ENCODE measurements around the gene GART.
"Not testable (repeated sequence)": the region's sequence is repeated elsewhere in the genome, so short reads cannot be mapped to it uniquely, and the experiment has no call there.

GART gene

DNA sequence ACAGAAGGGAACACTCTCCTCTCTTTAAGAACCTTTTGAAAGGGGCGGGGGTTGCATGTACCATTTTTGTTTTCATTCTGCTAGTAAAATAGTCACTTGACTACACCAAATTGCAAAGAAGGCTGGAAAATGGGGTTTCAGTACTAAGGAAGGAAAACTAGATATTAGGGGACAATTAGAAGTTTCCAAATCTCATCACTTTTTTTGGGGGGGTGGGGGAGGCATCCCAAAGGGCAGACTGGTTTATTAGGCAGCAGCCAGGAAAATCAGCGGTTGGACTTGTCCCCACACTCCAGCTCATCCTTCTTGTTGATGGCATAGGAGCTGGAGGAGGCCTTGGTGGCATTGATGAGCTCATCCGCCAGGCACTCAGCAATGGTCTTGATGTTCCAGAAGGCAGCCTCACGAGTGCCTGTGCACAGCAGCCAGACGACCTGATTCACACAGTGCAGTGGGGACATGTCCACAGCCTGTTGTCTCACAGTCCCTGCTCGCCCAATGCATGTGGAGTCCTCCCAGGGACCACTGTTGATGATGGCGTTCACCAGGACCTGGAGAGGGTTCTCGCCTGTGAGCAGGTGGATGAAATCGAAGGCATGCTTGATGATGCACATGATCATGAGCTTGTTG is 60.5 kb downstream of the GART start:
- intact Hi-C loops (cut with micrococcal nuclease), result no loop called here
- peaks cover 16% of the 10 kb centered on the region for H3K36me3 Mint-ChIP-seq (ENCODE audit: low read depth)
- H3K4me3 Mint-ChIP-seq, result no peak overlapping the region
- no peak overlapping the region for H3K27ac Mint-ChIP-seq
- H3K4me1 Mint-ChIP-seq (ENCODE audit: low read depth), result peaks cover 24% of the 10 kb centered on the region
- H3K9me3 Mint-ChIP-seq, result no peaks in the 10 kb centered on the region
- no peaks in the 10 kb centered on the region for H3K27me3 Mint-ChIP-seq

DNA sequence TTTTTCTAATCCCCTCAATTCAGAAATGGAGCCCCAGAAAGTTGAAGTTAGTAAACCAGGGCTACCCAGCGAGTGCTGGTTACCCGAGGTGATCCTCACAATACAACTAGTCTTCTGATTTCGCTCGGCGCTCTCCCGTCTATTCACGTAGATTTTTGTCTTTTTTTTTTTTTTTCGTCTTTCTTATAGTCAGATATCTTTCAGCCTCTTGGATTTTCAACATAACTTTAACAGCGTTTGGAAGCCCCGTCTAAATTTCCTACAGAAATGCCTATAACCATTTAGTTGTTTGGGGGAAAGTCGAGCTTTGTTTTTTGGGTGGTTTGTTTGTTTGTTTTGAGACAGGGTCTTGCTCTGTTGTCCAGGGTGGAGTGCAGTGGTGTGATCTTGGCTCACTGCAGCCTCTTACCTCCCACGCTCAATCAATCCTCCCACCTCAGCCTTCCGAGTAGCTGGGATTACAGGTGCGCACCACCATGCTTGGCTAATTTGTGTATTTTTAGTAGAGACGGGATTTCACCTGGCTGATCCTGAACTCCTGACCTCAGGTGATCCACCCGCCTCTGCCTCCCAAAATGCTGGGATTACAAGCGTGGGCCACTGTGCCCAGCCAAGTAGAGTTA is 61.3 kb downstream of the GART start:
- Mint-ChIP-seq H3K4me1 (ENCODE audit: low read depth) (peaks cover 24% of the 10 kb centered on the region), H3K4me3 (peak overlapping the region; percentile 86), H3K27ac (peak overlapping the region; percentile 98), H3K27me3 (no peaks in the 10 kb centered on the region), H3K36me3 (ENCODE audit: low read depth) (peaks cover 16% of the 10 kb centered on the region), H3K9me3 (no peaks in the 10 kb centered on the region)
- intact Hi-C loops (cut with micrococcal nuclease), result loop anchor here (1.0 kb wide), 1 partner anchor 11 kb away; the partner anchor contains the start of gene DNAJC28

DNA sequence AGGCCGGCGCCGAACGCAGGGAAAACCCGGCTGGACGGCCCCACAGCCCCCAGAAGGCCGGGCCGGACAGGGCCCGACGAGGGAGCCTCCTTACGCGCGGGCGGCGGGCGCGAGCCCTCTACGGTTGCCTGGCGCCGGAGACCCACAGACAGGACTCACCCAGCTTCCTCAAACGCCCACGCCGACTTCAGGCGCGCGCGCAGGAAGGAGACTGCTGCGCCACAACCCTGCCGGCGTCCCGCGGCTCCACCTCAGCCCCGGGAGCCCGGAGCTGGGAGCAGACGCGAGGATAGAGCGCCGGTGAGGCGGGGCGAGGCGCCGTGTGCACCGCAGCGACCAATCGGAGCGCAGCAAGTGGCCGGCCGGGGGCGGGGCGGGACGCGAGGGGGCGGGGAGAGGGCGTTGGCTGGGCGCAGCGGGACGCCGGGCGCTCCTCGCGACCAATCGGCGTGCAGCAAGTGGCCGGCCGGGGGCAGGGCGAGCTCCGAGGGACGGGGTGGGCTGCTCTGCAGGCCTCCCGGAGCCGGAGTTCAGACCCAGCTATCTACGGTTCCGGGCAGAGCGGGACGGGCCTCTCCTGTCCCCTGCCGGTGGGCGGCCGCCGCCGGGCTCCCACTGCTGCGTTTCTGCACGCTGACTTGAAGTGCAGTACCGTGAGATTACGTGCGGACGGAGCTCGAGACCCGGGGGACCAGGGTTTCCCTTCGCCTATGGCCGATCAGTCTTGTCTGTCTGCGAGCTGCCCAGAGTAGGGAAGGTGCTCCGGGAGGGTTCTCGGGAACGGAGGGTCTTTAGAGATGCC is 62.0 kb downstream of the GART start, which contains the start of gene TMEM50B:
TSS of gene TMEM50B (minus strand) at position 296 of the 802 bp plus-strand sequence. CDS start 11,089 bp downstream, outside the sequence.
- intact Hi-C loops (cut with micrococcal nuclease), result loop anchor here (1.0 kb wide), 1 partner anchor 11 kb away; the partner anchor contains the start of gene DNAJC28
- H3K36me3 Mint-ChIP-seq (ENCODE audit: low read depth), result peaks cover 16% of the 10 kb centered on the region
- H3K4me3 Mint-ChIP-seq, result peak within 1 kb of the TSS; percentile 86
- H3K4me1 Mint-ChIP-seq (ENCODE audit: low read depth), result peaks cover 24% of the 10 kb centered on the region
- peak within 1 kb of the TSS; percentile 98 for H3K27ac Mint-ChIP-seq
- H3K9me3 Mint-ChIP-seq, result no peaks in the 10 kb centered on the region
- no peaks in the 10 kb centered on the region for H3K27me3 Mint-ChIP-seq

DNA sequence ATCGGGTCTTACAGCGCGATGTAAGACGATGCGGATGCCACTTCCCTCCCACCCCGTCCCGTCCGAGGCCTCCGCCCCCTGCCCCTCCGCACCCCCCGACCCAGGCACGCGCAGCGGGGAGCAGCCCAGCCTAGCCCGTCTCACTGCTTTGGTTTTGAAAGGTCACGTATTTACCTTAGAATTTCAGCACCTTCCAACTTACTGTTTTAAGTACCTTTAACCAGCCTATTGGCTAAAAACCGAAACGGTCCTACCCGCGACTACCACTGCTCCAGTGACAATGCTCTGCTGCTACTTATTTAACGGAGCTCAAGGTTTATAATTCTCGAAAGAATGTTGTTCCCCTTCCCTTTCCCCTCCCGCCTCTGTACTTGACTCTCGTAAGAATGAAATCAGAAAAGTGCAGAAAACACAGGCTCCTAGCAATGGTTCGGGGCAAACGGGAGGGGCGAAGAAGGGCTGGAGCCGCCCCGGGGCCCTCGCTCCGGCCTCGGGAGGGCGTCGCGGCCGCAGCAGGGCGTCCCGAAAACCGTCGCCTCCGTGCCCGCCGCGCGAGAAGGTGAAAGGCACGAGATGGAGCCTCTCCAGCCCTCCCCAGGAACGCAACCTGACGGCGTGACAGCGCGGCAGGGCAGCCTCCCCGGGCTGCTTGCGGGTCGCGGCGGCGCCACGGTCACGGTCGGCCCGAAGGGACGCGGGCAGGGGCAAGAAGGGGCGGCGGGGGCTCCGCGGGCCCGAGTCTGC is 62.8 kb downstream of the GART start:
- Mint-ChIP-seq H3K27me3 (no peaks in the 10 kb centered on the region), H3K36me3 (ENCODE audit: low read depth) (peaks cover 16% of the 10 kb centered on the region), H3K4me1 (ENCODE audit: low read depth) (peaks cover 24% of the 10 kb centered on the region), H3K27ac (peak overlapping the region; percentile 98), H3K4me3 (peak overlapping the region; percentile 86), H3K9me3 (no peaks in the 10 kb centered on the region)
- intact Hi-C loops (cut with micrococcal nuclease), result no loop called here

DNA sequence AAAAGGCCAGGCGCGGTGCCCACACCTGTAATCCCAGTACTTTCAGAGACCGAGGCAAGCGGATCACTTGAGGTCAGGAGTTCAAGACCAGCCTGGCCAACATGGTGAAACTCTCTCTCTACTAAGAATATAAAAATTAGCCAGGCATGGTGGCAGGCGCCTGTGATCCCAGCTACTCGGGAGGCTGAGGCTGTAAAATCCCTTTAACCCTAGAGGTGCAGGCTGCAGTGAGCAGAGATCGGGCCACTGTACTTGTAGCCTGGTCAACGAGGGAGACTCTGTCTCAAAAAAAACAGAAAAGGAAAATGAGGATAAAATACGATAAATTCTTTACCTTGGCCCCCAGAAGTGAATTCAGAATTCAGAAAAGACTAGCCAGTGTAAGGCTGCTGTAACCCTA is 63.7 kb downstream of the GART start:
- H3K27me3 Mint-ChIP-seq, result no peaks in the 10 kb centered on the region
- peaks cover 16% of the 10 kb centered on the region for H3K36me3 Mint-ChIP-seq (ENCODE audit: low read depth)
- H3K4me3 Mint-ChIP-seq, result peak overlapping the region; percentile 86
- peaks cover 24% of the 10 kb centered on the region for H3K4me1 Mint-ChIP-seq (ENCODE audit: low read depth)
- peak overlapping the region; percentile 98 for H3K27ac Mint-ChIP-seq
- H3K9me3 Mint-ChIP-seq, result no peaks in the 10 kb centered on the region
- intact Hi-C loops (cut with micrococcal nuclease), result no loop called here

DNA sequence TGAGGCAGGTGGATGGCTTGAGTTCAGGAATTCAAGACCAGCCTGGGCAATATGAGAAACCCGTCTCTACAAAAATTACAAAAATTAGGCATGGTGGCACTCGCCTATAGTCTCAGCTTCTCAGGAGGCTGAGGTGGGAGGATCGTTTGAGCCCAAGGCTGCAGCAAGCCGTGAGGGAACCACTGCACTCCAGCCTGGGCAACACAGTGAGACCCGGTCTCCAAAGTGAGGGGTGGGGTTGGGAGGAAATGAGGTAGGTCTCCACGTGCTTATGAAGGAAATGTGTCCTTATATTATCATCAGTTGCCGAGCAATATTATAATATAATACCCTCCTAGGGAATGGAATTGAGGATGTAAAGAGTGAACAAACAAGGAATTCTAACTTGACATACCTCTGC is 64.9 kb downstream of the GART start:
- Mint-ChIP-seq H3K4me3 (no peak overlapping the region), H3K4me1 (ENCODE audit: low read depth) (peaks cover 24% of the 10 kb centered on the region), H3K27me3 (no peaks in the 10 kb centered on the region), H3K36me3 (ENCODE audit: low read depth) (peaks cover 16% of the 10 kb centered on the region), H3K27ac (no peak overlapping the region), H3K9me3 (no peaks in the 10 kb centered on the region)
- intact Hi-C loops (cut with micrococcal nuclease), result no loop called here

DNA sequence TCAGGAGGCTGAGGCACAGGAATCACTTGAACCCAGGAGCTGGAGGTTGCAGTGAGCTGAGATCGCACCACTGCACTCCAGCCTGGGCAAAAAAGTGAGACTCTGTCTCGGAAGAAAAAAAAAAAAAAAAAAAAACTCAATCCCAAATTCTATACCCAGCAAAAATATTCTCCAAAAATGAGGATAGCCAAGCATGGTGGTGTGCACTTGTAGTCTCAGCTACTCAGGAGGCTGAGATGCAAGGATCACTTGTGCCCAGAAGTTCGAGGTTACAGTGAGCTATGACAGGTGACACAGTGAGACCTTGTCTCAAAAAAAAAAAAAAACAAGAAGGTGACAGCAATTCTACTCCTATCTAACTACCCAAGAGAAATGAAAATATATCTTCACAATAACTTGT is 68.6 kb downstream of the GART start:
- no peaks in the 10 kb centered on the region for H3K36me3 Mint-ChIP-seq (ENCODE audit: low read depth)
- intact Hi-C loops (cut with micrococcal nuclease), result no loop called here
- H3K27me3 Mint-ChIP-seq, result no peaks in the 10 kb centered on the region
- no peak overlapping the region for H3K27ac Mint-ChIP-seq
- peaks cover 4% of the 10 kb centered on the region for H3K4me1 Mint-ChIP-seq (ENCODE audit: low read depth)
- H3K4me3 Mint-ChIP-seq, result no peak overlapping the region
- H3K9me3 Mint-ChIP-seq, result no peaks in the 10 kb centered on the region

DNA sequence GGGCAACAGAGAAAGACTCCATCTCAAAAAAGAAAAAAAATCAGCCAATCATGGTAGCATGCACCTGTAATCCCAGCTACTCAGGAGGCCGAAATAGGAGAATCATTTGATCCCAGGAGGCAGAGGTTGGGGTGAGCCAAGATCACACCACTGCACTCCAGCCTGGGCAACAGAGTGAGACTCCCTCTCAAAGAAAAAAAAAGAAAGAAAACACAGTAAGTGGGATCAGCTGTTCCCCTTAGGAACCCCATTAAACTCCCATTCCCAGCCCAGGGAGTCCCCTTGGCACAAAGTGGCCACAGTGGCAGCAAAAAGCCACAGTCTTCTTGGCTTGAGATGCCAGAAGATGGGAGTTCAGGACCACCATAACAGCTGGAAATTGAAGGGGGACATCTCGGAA is 71.2 kb downstream of the GART start:
- no peaks in the 10 kb centered on the region for H3K27me3 Mint-ChIP-seq
- no peak overlapping the region for H3K27ac Mint-ChIP-seq
- H3K4me1 Mint-ChIP-seq (ENCODE audit: low read depth), result no peaks in the 10 kb centered on the region
- H3K36me3 Mint-ChIP-seq (ENCODE audit: low read depth), result peaks cover 9% of the 10 kb centered on the region
- no peaks in the 10 kb centered on the region for H3K9me3 Mint-ChIP-seq
- intact Hi-C loops (cut with micrococcal nuclease), result no loop called here
- H3K4me3 Mint-ChIP-seq, result no peak overlapping the region

DNA sequence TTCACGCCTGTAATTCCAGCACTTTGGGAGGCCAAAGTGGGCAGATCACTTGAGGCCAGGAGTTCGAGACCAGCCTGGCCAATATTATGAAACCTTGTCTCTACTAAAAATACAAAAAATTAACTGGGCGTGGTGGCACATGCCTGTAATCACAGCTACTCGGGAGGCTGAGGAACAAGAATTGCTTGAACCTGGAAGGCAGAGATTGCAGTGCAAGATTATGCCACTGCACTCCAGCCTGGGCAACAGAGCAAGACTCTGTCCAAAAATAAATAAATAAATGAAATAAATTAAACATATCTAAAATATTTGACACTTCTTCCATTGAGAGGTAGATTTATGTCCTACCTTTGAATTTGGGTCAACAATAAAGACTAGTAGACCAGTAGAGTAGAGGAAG is 72.7 kb downstream of the GART start:
- H3K27ac Mint-ChIP-seq; H3K36me3 Mint-ChIP-seq (ENCODE audit: low read depth); H3K9me3 Mint-ChIP-seq; H3K27me3 Mint-ChIP-seq; H3K4me1 Mint-ChIP-seq (ENCODE audit: low read depth); intact Hi-C loops (cut with micrococcal nuclease); H3K4me3 Mint-ChIP-seq: not testable (repeated sequence)

DNA sequence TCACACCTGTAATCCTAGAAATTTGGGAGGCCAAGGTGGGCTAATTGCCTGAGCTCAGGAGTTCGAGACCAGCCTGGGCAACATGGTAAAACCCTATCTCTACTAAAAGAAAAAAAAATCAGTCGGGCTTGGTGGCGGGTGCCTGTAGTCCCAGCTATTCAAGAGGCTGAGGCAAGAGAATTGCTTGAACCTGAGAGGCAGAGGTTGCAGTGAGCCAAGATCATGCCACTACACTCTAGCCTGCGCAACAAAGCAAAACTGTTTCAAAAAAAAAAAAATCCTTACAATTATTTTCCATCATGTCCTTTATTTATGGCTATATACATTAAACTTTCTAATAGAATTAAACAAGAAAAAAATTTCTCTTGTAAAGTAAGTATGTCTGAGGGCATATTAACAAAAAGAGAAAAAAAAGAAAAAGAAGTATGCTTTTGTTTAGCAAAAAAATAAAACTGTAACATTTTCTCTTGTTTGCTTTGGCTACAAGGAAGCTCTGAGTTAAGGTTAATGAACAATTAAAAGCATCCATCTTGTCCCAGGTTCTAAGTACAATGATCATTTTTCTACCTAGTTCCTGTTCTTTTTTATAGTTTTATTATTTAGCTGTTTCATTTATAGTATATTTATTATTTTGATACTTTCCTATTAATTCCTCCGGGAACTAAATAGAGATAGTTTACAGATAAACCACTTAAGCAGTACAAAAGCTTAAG is 80.2 kb downstream of the GART start:
- H3K9me3 Mint-ChIP-seq, result no peaks in the 10 kb centered on the region
- H3K27me3 Mint-ChIP-seq, result no peaks in the 10 kb centered on the region
- no peak overlapping the region for H3K4me3 Mint-ChIP-seq
- no peaks in the 10 kb centered on the region for H3K4me1 Mint-ChIP-seq (ENCODE audit: low read depth)
- intact Hi-C loops (cut with micrococcal nuclease), result no loop called here
- no peak overlapping the region for H3K27ac Mint-ChIP-seq
- peaks cover 49% of the 10 kb centered on the region for H3K36me3 Mint-ChIP-seq (ENCODE audit: low read depth)

DNA sequence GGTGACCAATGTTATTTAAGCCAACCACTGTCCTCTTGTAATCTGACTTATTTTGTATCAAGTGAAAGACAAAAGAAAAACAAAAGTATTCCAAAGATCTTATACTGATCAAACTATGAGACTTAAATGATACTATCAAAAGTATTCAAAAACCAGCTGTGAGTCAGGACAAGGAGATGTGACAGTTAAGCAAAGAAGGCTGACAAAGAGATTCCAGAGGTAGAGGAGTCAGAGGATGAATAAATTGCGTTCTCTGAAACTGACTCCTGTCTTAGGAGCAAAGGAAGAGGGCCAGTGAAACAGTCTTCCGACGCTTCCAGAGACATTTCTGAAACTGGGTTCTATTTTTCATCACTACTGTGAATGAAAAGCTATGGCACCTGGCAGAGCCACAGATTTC is 83.1 kb downstream of the GART start:
- Mint-ChIP-seq H3K36me3 (ENCODE audit: low read depth) (peaks cover 45% of the 10 kb centered on the region), H3K9me3 (no peaks in the 10 kb centered on the region), H3K27me3 (no peaks in the 10 kb centered on the region), H3K27ac (no peak overlapping the region), H3K4me3 (no peak overlapping the region), H3K4me1 (ENCODE audit: low read depth) (no peaks in the 10 kb centered on the region)
- intact Hi-C loops (cut with micrococcal nuclease), result no loop called here

DNA sequence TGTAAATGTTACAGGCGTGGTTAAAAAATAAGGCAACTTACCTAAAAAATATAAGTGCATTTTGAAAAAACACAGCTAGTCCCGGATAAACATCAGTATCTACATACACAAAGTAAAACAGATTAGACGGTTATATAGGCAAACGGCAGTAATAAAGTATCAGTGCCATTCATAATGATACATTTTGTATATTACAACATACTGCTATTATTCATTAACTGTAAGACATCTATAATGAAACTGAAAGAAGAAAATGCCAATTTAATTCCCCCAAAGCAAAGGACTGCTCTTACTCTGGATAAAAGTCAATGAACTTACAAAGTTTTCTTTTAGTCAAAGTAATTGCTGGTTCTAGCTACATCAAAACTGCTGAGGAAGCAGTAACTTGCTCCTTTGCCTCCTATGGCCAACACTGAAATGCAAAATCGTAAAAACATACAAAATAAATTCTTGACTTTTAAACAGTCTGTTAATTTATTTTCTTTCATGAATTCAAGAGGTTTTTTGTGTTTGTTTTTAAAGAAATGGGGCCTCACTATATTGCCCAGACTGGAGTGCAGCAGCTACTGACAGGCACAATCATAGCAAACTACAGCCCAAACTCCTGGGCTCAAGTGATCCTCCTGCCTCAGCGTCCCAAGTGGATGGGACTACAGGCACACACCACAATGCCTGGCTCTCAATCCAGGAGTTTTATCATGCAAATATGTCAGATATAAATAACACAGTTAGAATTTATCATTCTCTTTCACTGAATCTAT is 86.1 kb downstream of the GART start:
- Mint-ChIP-seq H3K9me3 (no peaks in the 10 kb centered on the region), H3K36me3 (ENCODE audit: low read depth) (peaks cover 54% of the 10 kb centered on the region), H3K27me3 (no peaks in the 10 kb centered on the region), H3K4me1 (ENCODE audit: low read depth) (no peaks in the 10 kb centered on the region), H3K27ac (no peak overlapping the region), H3K4me3 (no peak overlapping the region)
- intact Hi-C loops (cut with micrococcal nuclease), result no loop called here
